GM10248 (cell line): ENCODE measurements around the gene NEUROG1.
A peak's percentile ranks its signal among the peaks of the same experiment; 100 is the strongest.

ENCODE experiments used
- CTCF ChIA-PET: fragments of 300-600 bp; sonication (Branson Sonifier 250); formaldehyde crosslinking; extraction: SDS; loops from one replicate; lab custom pipeline; 2021; ENCODE audit warnings: antibody characterized with exemption; lab: Yijun Ruan, JAX
- POLR2A ChIA-PET: fragments of 350-650 bp; sonication (Branson Sonifier 250); formaldehyde crosslinking; extraction: SDS; loops from one replicate; lab custom pipeline; 2020; ENCODE audit warnings: antibody characterized with exemption; lab: Yijun Ruan, JAX
- DNase-seq: peaks from one replicate; pipeline ENCODE4 v3.0.0; 2012; ENCODE audit errors: extremely low spot score
- TF ChIP-seq, protein P1 (sequence below): IDR thresholded peaks from 2 replicates; pipeline ENCODE4 v1.5.1; 2012; ENCODE audit warnings: mild to moderate bottlenecking, low read depth; ENCODE audit errors: extremely low read depth, missing control alignments, control extremely low read depth

NEUROG1 gene

DNA sequence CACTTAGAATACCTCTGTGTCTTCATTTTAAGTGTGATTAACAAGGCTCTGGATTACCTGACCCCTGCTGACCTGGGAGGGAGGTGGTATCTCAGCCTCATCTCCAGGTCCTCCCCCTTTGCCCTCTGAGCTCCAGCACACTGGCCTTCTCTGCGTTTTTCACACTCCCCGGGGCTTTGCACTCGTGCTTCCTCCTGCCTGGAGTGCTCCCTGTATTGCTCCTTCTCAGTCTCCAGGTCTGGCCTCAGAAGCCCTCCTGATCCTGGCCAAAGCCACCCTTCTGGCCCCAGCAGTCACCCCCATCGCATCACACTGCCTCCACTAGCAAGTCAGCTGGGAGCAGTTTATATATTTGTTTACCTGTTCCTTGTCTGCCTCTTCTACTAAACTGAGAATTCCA, 13.6 kb upstream of the NEUROG1 start:
- POLR2A ChIA-PET, result no interaction called here
- CTCF ChIA-PET, result interaction anchor here (1.0 to 29.6 kb wide), 5 partner anchors 8 to 125 kb away, joined by 3 to 914 read pairs (median 39); partner anchors contain the start of gene TIFAB
- DNase-seq, result no peak
- TF ChIP-seq, protein P1, sequence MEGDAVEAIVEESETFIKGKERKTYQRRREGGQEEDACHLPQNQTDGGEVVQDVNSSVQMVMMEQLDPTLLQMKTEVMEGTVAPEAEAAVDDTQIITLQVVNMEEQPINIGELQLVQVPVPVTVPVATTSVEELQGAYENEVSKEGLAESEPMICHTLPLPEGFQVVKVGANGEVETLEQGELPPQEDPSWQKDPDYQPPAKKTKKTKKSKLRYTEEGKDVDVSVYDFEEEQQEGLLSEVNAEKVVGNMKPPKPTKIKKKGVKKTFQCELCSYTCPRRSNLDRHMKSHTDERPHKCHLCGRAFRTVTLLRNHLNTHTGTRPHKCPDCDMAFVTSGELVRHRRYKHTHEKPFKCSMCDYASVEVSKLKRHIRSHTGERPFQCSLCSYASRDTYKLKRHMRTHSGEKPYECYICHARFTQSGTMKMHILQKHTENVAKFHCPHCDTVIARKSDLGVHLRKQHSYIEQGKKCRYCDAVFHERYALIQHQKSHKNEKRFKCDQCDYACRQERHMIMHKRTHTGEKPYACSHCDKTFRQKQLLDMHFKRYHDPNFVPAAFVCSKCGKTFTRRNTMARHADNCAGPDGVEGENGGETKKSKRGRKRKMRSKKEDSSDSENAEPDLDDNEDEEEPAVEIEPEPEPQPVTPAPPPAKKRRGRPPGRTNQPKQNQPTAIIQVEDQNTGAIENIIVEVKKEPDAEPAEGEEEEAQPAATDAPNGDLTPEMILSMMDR, result no peak

DNA sequence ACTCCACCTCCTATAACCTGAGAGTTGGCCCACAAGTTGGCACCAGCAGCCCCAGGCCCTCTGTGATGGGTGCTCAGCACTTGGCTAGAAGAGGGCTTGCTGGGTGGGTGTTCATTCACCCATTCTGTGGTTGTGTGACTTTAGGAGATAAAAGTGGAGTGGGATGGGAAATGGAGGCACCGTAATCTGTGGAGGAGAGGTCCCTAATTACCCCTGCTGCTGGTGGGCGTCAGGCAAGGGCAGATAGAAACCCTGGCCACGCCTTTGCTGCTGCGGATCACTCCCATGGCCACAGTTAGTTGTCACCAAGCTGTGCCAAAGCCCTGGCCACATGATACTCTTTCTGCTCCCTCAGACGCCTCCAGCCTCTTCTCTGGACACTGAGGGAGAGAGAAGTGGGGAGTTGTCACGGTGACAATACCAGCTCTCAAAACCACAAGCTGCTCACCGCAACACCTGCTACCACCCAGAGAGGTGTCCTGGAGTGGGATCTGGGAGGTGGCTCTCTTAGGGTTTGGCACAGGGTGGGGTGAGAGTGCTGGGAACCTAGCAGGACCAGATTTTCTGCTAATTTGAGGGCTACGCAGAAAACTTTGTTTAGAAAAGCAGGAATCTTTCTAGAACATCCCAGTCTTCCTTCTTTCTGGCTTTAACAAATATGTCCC, 12.0 kb upstream of the NEUROG1 start:
- TF ChIP-seq, protein P1, result no peak
- CTCF ChIA-PET, result interaction anchor here (1.4 to 29.6 kb wide), 3 partner anchors 15 to 81 kb away, joined by 5 to 914 read pairs (median 189); partner anchors contain the start of gene TIFAB
- no peak for DNase-seq
- POLR2A ChIA-PET, result interaction anchor here (0.8 kb wide), 1 partner anchor 50 kb away, joined by 3 read pairs; no protein-coding TSS in a partner anchor

DNA sequence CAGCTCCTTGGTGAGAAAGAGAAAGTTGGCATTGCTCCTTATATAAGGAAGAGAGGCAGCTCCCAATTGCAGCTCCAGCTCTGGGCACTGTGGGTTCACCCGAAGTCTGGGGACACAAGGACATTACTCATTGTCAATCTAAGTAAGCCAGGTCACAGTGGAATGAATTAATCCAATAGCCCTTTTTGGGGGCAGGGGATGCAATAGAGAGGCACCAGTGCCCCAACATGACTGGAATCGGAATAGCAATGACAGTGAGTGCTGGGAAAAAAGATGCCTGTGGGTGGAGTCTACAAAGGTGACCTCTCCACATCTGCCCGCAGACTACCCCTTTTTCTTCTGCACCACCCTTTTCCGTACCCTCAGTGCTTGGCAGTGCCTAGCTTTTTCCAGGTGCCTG, 11.1 kb upstream of the NEUROG1 start:
- CTCF ChIA-PET, result interaction anchor here (1.4 to 29.6 kb wide), 2 partner anchors 19 to 81 kb away, joined by 5 to 914 read pairs; partner anchors contain the start of gene TIFAB
- TF ChIP-seq, protein P1, result no peak
- POLR2A ChIA-PET, result no interaction called here
- DNase-seq, result no peak

DNA sequence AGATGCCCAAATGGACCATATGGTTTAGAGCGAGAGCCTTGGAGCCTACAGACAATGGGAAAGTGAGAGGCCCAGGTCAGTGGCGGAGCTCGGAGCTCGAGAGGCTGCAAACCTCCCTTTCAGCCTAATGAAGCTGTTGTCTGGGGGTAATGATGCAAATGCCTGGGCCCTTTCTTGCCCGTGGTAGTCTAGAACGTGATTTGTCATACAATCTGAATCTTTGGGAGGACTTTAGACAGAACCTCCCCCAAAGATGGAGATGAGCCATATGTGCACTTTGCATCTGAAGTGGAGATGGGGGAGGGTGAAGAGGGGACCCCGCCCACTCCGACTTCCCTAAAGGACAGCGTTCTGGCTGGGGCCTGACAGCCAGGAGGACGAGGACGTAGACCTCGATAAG, 10.3 kb upstream of the NEUROG1 start:
- TF ChIP-seq, protein P1, result no peak
- DNase-seq, result no peak
- ChIA-PET POLR2A (no interaction called here), CTCF (interaction anchor here (1.4 to 29.6 kb wide), 2 partner anchors 20 to 80 kb away, joined by 5 to 914 read pairs; partner anchors contain the start of gene TIFAB)

DNA sequence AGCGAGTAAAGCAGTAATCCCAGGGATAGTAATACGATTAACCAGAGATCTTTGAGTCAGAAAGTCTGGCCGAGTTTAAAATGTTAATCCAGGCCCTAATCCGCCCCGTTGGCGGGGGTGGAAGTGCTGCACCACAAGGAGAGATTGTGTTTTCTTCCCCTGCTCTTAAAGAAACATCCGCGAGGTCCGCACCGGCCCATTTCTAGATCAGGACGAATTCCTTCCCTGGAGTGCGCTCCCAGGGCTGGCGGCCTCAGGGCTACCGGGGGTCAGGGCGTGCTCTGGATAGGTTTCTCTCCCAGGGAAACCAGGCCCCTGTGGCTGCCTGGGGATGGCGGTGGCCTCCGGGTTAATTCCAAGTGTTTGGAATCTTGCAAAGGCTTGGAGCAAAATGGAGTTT, 9.3 kb upstream of the NEUROG1 start:
- TF ChIP-seq, protein P1, result no peak
- POLR2A ChIA-PET, result no interaction called here
- no peak for DNase-seq
- CTCF ChIA-PET, result interaction anchor here (1.0 to 29.6 kb wide), 3 partner anchors 9 to 79 kb away, joined by 3 to 914 read pairs (median 3); partner anchors contain the start of gene TIFAB

DNA sequence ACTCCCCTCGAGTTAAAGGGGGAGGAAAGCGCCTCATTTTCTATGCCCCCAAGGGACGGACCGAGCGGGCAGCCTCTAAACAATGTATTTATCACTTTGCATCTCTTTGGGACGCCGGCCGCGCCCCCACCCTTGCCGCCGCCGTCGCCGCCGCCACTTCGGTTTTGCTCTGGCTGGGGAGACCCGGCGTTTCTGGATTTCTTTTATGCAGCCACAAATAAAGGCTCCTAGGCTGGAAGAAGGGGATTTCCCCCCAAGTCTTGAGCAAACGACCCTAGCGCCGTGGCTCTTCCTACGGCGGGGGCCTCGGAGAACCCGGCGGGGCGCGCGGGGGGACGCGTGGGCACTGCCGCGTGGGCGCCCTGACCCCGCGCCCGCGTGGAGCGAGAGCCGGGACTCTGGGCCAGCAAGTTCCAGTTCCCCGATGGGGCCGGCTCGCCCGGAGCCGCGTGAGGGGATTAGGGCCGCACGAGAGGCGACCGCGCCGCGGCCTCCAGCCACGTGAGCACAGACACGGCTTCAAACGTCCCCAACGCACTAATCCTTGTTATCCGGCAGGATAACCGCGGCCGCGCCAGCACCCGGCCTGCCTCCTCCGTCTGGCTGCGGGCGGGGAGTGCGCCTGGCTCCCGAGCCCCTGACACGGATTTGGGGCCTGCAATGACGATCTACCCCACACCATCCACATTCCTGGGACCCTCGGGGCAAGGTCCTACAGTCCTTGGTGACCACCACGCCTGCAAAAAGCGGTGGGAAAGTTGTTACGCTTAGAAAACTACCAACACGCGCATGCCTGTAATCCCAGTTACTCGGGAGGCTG, 7.9 kb upstream of the NEUROG1 start:
- CTCF ChIA-PET, result interaction anchor here (1.3 to 4.6 kb wide), 2 partner anchors 8 to 86 kb away, joined by 8 to 39 read pairs; no protein-coding TSS in a partner anchor
- TF ChIP-seq, protein P1, result no peak
- peak; percentile 38 for DNase-seq
- POLR2A ChIA-PET, result no interaction called here
